Spleen (tissue), 11 donors: Measurements from ENCODE around the gene SULT2B1. TPM values are rescaled to one million over a fixed set of nuclear protein-coding genes. Genes with fewer than 3 reads are reported as not detected.

Experiments used
- DNase-seq: peaks from one replicate; pipeline ENCODE4 v3.0.0-alpha.2; 2020
- H3K27ac ChIP-seq, 8 donors: fragments of 200-600 bp; sonication (generic) in 7 of 8; 1 replicate in 4 of 8; 2 replicates in 4 of 8; pipeline versions ENCODE4 v1.5.0 to v1.8.0; 2016 to 2021; ENCODE audit warnings: inconsistent platforms in 4 of 8, mild to moderate bottlenecking in 4 of 8, moderate library complexity in 1 of 8
- H3K27me3 ChIP-seq, 7 donors: fragments of 200-600 bp; sonication (generic) in 6 of 7; replicated peaks in 1 of 7; 1 replicate in 4 of 7; 2 replicates in 3 of 7; pipeline versions ENCODE4 v1.5.0 to v1.8.0; 2016 to 2021; ENCODE audit warnings: inconsistent platforms in 3 of 7, mild to moderate bottlenecking in 1 of 7
- H3K36me3 ChIP-seq, 6 donors: fragments of 200-600 bp; sonication (generic) in 5 of 6; 1 replicate in 4 of 6; 2 replicates in 2 of 6; pipeline versions ENCODE4 v1.5.0 to v1.8.0; 2016 to 2021; ENCODE audit warnings: inconsistent platforms in 2 of 6
- H3K4me1 ChIP-seq, 6 donors: fragments of 200-600 bp; sonication (generic) in 5 of 6; 1 replicate in 3 of 6; 2 replicates in 3 of 6; pipeline versions ENCODE4 v1.5.0 to v1.8.0; 2016 to 2021; ENCODE audit warnings: inconsistent platforms in 3 of 6
- H3K4me3 ChIP-seq, 8 donors: fragments of 200-600 bp; sonication (generic) in 7 of 8; 1 replicate in 4 of 8; 2 replicates in 4 of 8; pipeline versions ENCODE4 v1.5.0 to v1.8.0; 2016 to 2021; ENCODE audit warnings: inconsistent platforms in 4 of 8, mild to moderate bottlenecking in 4 of 8, moderate library complexity in 2 of 8
- H3K9me3 ChIP-seq, 8 donors: fragments of 200-600 bp; sonication (generic) in 7 of 8; 1 replicate in 4 of 8; 2 replicates in 4 of 8; pipeline versions ENCODE4 v1.5.0 to v1.8.0; 2016 to 2021; ENCODE audit warnings: inconsistent platforms in 4 of 8
- POLR2A ChIP-seq, 3 donors: fragments of 450-650 bp; IDR thresholded peaks; one replicate each; pipeline ENCODE4 v1.5.1; 2017; ENCODE audit warnings: antibody characterized with exemption in 3 of 3, mild to moderate bottlenecking in 1 of 3
- POLR2AphosphoS5 ChIP-seq, 3 donors: sonication (generic); formaldehyde crosslinking; IDR thresholded peaks; one replicate each; pipeline ENCODE4 v1.5.1; 2017; ENCODE audit warnings: antibody characterized with exemption in 3 of 3
- WGBS, 5 donors: extraction: QIAGEN DNeasy Blood & Tissue Kit in 3 of 5; methylation state at CpG; one replicate each; pipeline versions ENCODE4 v1.1.5 to v1.1.7; 2013 to 2018; 5-methylcytosine and 5-hydroxymethylcytosine counted together
- intact Hi-C: fragments of 100-400 bp; cut with DNase I; formaldehyde crosslinking; loops from one replicate; pipeline ENCODE4 v1.15.0; 2023; ENCODE audit warnings: low total_unique reads
- polyA plus RNA-seq, 3 donors: library from polyadenylated mRNA; stranded (reverse); fragments of 200-250 nt; gene quantifications; one replicate each; pipeline ENCODE4 v1.2.1, GENCODE V29; 2013
- total RNA-seq, 7 donors: library from RNA; depleted of rRNA in 3 of 7; stranded (reverse); fragments of >200 nt in 3 of 7; fragmentation: NEBNext Ultra II Directional in 4 of 7; extraction: Animal tissue kit (Norgen Biotek cat#: 25700) in 4 of 7; gene quantifications; one replicate each; pipeline versions ENCODE4 v1.1.0 to v1.2.1, GENCODE V29; 2016 to 2021
- TF ChIP-seq, protein P1 (sequence below), 11 experiments: fragments of 200-600 bp in 7 of 11; fragments of 450-650 bp in 4 of 11; sonication (generic) in 4 of 11; IDR thresholded peaks in 8 of 11; conservative IDR thresholded peaks in 3 of 11; 1 replicate in 7 of 11; 2 replicates in 4 of 11; pipeline versions ENCODE4 v1.4.0 to v1.8.0; 2016 to 2021; ENCODE audit warnings: antibody characterized with exemption in 11 of 11, inconsistent platforms in 4 of 11, mild to moderate bottlenecking in 1 of 11
- donor health status: healthy with polysubstance abuse.
- donor health status: DM: no; HTN: no; CAD: no; lungs with moderate emphysema.
- donor health status: DM: no; HTN: no; CAD: no.
- donor health status: Bipolar disorder and iron deficiency.
- donor health status: healthy.
- donor health status: DM: no; HTN: no; CAD: no.
- donor health status: DM: yes; HTN: yes; CAD: no.

SULT2B1 gene
- total and polyA plus RNA-seq, 10 donors: 0.12 to 0.58 TPM; not detected in 8

DNA sequence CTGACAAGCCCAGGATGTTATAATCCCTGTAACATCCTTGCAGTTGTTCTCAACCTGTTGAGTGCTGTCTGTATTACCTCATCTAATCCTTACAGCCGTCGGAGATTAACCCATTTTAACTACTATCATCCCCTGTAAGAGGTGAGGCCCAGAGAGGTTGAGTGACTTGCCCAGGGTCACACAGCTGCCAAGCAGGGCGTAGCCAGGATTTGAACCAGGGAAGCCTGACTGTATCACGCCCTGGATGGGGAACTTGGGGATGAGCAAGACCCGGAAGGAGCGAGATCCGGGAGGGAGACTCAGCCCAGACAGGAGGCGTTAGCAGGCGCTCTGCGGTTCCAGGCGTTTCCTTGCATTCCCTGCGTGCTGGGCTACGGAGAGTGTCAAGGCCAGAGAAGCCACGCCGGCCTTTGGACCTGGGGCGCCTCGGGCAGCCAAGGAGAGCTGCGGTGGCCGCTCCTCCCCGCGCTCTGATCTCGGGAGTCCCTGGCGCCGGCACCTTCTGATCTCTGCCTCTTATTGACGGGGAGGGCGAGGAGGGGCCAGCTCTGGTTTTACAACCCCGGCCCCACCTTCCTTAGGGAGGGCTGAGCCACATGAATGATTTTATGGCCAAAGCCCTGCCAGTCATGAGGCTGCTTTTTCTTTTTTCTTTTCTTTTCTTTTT is 6.2 kb downstream of the SULT2B1 start:
- DNase-seq: no peak
- WGBS, 5 donors: 13 to 33% (median 15%) methylated on average over 13 to 27 of the region's 27 CpGs
- Histone ChIP-seq H3K9me3 (no peaks in the 10 kb centered on the region), H3K36me3 (no peaks in the 10 kb centered on the region), H3K27me3 (peaks cover 0 to 52% (median 6%) of the 10 kb centered on the region in 7 donors), H3K4me3 (no peak overlapping the region), H3K4me1 (peaks cover 0 to 16% (median 2%) of the 10 kb centered on the region in 6 donors), H3K27ac (no peak overlapping the region)
- intact Hi-C loops: no loop called here
- TF ChIP-seq POLR2A (IDR thresholded peaks at IDR 0.05): no peak

GRCh38 chr19:48560095-48560530 is 8.1 kb downstream of the SULT2B1 start:
- H3K9me3 ChIP-seq: no peaks in the 10 kb centered on the region
- no peak overlapping the region for H3K4me3 ChIP-seq
- H3K27me3 ChIP-seq: peaks cover 0 to 41% (median 6%) of the 10 kb centered on the region in 7 donors
- intact Hi-C loops: no loop called here
- 77 to 86% (median 78%) methylated on average over 6 of the region's 6 CpGs for WGBS, 5 donors
- H3K36me3 ChIP-seq: no peaks in the 10 kb centered on the region
- no peak overlapping the region for H3K27ac ChIP-seq
- DNase-seq: no peak
- peaks cover 0 to 7% (median 2%) of the 10 kb centered on the region in 6 donors for H3K4me1 ChIP-seq
- TF ChIP-seq, protein P1, sequence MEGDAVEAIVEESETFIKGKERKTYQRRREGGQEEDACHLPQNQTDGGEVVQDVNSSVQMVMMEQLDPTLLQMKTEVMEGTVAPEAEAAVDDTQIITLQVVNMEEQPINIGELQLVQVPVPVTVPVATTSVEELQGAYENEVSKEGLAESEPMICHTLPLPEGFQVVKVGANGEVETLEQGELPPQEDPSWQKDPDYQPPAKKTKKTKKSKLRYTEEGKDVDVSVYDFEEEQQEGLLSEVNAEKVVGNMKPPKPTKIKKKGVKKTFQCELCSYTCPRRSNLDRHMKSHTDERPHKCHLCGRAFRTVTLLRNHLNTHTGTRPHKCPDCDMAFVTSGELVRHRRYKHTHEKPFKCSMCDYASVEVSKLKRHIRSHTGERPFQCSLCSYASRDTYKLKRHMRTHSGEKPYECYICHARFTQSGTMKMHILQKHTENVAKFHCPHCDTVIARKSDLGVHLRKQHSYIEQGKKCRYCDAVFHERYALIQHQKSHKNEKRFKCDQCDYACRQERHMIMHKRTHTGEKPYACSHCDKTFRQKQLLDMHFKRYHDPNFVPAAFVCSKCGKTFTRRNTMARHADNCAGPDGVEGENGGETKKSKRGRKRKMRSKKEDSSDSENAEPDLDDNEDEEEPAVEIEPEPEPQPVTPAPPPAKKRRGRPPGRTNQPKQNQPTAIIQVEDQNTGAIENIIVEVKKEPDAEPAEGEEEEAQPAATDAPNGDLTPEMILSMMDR (IDR thresholded peaks at IDR 0.05 in 8 of 11, conservative IDR thresholded peaks at IDR 0.05 in 3 of 11): no peak
- TF ChIP-seq POLR2AphosphoS5 (IDR thresholded peaks at IDR 0.05) (no peak), POLR2A (IDR thresholded peaks at IDR 0.05) (no peak)

GRCh38 chr19:48561412-48561811 is 9.4 kb downstream of the SULT2B1 start:
- Histone ChIP-seq H3K27ac (no peak overlapping the region), H3K4me1 (peaks cover 0 to 7% (median 2%) of the 10 kb centered on the region in 6 donors), H3K36me3 (no peaks in the 10 kb centered on the region), H3K4me3 (no peak overlapping the region), H3K27me3 (peaks cover 0 to 36% (median 6%) of the 10 kb centered on the region in 7 donors), H3K9me3 (no peaks in the 10 kb centered on the region)
- intact Hi-C loops: no loop called here
- DNase-seq: no peak
- no peak for TF ChIP-seq POLR2A (IDR thresholded peaks at IDR 0.05)
- TF ChIP-seq, protein P1 (IDR thresholded peaks at IDR 0.05 in 8 of 11, conservative IDR thresholded peaks at IDR 0.05 in 3 of 11): no peak
- TF ChIP-seq POLR2AphosphoS5 (IDR thresholded peaks at IDR 0.05): no peak
- WGBS, 5 donors: 82 to 93% (median 91%) methylated on average over 11 of the region's 11 CpGs

GRCh38 chr19:48565090-48565489 is 13.1 kb downstream of the SULT2B1 start:
- intact Hi-C loops: no loop called here
- DNase-seq: no peak

More at GRCh38 chr19:48565090-48565489, 13.1 kb downstream of the SULT2B1 start:
- WGBS, 5 donors: 81 to 89% (median 84%) methylated on average over 7 of the region's 7 CpGs
- Histone ChIP-seq H3K27me3 (peaks cover 0 to 39% (median 6%) of the 10 kb centered on the region in 7 donors), H3K4me1 (no peaks in the 10 kb centered on the region), H3K9me3 (no peaks in the 10 kb centered on the region), H3K36me3 (no peaks in the 10 kb centered on the region), H3K4me3 (no peak overlapping the region), H3K27ac (no peak overlapping the region)
- no peak for TF ChIP-seq POLR2A (IDR thresholded peaks at IDR 0.05)
- TF ChIP-seq, protein P1 (IDR thresholded peaks at IDR 0.05 in 8 of 11, conservative IDR thresholded peaks at IDR 0.05 in 3 of 11): no peak
- TF ChIP-seq POLR2AphosphoS5 (IDR thresholded peaks at IDR 0.05): no peak
